GM18867 (cell line): Measurements from ENCODE around the gene PRPF31.

Source experiments
- ATAC-seq: cut with Tn5 transposase; IDR thresholded peaks from one replicate; pipeline ENCODE4 v1.9.1; 2021; ENCODE audit warnings: mild to moderate bottlenecking, moderate library complexity; ENCODE audit not compliant: unreplicated experiment

PRPF31 gene

DNA sequence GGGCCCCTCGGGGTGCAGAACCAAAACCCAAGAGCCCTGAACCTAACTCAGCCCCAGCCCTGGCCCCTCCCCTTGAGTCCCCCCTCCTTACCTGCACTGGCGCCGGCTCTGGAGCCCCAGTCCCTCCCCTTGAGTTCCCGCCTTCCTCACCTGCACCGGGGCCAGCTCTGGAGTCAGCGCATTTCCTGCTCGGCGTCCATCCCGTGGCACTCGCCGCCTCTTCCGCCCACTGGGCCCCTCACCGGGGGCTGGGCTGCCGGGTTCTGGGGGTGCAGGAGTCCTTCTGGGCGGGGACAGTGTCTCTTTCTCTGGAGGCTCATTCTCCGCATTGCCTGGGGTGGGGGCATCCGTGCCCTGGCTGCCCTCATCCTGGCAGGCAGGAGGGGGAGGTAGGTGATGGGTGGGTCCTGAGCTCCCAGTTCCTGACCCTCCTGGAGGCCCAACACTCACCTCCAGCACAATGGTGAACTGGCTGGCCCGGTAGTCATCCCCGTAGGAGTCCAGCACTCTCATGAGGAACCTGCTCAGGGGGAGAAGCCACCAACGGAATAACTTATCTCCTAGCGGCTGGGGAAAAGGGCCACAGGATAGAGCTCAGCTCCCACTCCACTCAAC, 7.6 kb upstream of the PRPF31 start:
- no peak for ATAC-seq

DNA sequence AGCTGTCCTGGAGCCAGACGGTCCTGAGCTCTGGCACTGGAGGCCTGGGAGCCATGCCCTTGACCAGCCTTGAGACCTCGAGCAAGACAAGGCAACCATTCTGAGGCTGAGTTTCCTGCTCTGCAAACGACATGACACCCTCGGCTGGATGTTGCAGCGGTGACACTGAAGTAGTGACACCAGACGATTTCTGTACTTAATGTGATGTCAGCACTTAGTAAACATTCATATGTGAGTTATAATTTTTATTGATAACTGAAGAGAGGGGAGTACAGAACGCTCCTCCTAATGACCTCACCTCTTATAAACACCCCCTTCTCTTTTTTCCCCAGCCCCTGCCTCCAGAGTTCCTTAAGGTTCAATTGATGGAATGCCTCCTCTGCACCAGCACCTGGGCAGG, 7.1 kb upstream of the PRPF31 start:
- no peak for ATAC-seq

DNA sequence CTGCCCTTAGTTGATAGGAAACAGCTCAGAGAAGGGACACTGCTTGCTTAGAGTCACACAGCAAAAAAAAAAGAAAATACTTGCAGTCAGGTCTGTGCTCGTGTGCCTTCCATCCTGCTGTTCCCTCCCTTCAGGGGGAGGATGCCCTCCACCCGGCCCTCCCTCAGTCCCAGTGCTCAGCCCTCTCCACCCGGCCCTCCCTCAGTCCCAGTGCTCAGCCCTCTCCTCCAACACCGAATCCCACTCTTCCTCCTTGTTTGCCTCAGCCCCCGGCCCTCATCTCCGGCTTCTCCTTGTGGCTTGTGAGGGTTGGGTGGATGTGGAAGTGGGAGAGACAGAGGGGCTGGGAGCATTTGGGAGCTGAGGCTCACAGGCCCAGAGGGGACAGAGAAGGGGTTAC, 5.9 kb upstream of the PRPF31 start:
- ATAC-seq, result no peak

DNA sequence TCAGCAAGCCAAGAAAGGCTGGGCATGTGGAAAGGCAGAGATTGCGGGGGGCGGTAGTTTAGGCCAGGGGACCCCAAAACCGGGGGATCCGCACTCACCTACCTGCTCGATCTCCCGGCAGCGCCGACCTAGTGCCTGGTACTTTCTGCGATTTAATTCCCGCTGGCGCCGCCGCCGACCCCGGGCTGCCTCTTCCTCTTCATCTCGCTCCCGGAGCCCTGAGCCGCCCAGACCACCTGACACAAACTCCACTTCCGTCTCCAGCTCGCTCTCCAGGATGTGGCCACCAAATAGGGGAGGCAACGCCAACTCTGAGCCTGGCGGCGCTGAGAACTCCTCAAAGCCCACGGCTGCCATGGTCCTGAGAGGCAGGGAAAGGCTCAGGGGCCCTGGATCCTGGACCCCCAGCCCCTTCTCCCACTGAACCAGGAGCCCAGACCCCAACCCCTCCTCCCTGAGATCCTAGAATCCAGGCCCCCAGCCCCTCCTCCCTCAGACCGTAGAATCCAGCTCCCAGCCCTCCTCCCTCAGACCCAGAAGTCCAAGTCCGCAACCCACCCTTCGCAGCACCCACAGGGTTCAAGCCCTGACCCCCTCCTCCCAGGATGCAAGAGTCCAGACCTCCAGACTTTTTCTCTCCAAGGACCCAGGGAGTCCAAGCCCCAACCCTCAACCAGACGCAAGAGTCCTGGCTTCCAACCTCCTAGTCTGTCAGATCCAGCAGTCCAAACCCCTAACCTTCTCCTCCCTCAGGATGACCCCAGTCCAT, 1.0 kb upstream of the PRPF31 start:
- no peak for ATAC-seq

DNA sequence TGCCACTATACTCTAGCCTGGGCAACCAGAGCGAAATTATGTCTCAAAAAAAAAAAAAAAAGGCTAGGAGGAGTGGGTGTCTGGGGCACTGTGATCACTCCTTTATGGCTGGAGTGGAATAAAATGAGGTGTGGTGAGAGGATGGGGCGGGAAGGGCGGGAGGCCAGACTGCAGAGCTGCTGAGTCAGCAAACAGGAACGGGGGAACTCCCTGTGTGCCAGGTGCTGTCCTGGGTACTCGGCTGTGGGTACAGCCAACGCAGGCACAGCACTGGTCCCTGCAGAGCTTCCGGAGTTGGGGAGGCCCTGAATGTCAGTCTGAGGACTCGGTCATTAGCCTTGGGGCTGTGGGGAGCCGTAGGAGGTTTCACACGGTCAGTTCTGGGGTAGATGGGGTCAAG, 5.7 kb downstream of the PRPF31 start:
- no peak for ATAC-seq

DNA sequence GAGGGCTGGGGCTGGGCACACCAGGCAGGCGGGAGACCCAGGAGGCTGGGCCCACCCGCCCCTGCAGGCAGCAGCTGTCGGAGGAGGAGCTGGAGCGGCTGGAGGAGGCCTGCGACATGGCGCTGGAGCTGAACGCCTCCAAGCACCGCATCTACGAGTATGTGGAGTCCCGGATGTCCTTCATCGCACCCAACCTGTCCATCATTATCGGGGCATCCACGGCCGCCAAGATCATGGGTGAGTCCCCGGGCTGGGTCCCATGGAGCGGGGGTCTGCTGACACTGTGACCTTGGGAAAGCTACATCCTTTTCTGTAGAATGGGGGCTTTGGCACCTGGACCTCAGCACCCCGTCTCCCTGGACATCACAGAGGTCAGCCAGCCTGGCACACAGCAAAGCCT, 8.1 kb downstream of the PRPF31 start:
- no peak for ATAC-seq

DNA sequence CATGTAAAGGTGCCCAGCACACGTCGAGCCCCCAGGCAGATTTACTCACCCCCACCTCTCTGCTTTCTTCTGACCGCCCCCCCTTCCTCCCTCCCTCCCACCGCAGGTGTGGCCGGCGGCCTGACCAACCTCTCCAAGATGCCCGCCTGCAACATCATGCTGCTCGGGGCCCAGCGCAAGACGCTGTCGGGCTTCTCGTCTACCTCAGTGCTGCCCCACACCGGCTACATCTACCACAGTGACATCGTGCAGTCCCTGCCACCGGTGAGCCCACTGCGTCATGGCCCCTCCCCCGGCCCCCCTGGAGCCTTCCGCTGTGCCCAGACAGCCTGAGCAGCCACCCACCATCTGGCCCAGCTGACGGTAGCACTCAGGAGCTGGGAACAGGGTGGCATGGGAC, 8.8 kb downstream of the PRPF31 start:
- ATAC-seq, result no peak

DNA sequence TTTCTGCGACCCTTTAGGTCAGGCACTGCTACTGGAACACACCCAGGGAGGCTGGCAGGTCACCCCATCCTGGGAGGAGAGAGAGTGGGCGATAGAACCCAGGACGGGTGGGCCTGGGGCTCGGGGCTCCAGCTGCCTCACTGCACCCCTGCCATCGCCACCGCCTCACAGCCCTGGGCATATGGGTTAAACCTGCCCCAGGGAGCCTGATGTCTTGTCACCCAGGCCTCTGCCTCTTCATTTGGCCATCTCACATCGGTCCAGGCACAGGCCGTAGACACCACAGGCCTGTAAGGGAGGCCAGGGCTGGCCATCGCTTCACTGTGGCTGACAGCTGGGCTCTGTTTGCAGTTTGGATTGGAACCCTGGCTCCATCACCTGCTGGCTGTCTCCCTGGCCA, 10.2 kb downstream of the PRPF31 start:
- ATAC-seq, result no peak

DNA sequence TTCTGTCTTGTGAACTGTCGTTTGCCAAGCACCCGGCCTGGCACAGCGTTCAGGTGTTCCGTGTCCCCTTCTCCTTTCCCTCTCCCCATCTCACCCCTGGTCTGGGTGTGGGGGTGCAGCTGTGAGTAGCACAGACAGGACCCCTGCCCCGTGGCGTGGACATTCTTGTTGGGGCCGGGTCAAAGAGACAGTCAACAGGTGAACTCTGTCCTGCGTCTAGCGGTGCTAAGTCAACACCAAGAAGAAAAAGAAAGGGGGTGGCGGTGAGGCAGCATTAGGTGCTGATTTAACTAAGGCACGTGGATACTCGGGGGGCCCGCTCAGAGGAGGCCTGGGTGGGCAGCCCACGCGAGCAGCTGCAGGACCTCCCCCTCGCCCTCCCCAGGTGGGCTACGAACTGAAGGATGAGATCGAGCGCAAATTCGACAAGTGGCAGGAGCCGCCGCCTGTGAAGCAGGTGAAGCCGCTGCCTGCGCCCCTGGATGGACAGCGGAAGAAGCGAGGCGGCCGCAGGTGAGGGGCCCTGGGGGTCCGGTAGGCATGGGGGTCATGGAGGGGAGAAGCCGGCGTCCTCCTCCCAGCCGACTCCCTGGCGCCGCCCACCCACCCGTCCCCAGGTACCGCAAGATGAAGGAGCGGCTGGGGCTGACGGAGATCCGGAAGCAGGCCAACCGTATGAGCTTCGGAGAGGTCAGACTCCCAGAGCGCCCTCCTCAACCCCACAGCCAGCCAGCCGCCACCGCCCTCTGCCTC, 12.3 kb downstream of the PRPF31 start:
- no peak for ATAC-seq

DNA sequence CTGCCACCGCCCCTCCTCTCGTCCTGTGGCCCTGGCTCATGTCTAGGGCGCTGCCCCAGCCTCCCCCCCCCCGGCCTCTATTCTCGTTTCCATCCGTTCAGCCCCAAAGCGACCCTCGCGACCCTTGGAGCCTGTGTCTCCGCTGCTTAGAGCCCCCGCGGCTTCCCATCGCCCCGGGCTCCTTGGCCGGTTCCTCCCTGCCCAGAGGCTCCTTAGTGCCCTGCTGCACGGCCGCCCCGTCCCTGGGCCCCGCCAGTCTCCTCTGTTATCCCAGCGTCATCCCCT, 12.8 kb downstream of the PRPF31 start:
- no peak for ATAC-seq

DNA sequence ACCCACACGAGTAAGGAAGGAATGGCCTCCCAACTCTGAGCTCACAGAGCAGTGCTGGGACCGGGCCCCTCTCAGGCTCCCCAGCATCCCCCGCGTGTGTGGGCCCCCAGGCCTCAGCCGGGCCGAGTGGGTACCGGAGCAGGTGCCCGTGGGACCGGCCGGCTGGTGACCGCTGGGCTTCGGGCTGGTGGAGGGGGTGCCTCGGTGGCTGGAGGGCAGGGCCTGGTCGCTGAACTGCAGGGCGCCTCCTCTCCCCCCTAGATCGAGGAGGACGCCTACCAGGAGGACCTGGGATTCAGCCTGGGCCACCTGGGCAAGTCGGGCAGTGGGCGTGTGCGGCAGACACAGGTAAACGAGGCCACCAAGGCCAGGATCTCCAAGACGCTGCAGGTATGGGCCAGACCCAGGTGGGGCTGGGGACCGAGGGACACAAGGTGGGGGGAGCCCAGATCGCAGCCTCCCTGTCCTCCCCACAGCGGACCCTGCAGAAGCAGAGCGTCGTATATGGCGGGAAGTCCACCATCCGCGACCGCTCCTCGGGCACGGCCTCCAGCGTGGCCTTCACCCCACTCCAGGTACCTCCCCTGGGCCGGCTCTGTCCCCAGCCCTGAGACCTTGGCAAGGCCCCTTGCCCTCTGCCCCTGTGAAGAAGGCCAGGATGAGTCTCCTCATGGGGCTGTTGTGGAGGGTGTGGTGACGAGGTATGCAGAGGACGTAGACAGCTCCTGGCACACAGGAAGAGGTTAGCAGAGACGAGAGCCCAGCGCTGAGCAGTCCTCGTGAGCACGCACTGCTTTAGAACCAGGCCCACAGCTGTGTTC, 13.5 kb downstream of the PRPF31 start:
- ATAC-seq, result no peak

DNA sequence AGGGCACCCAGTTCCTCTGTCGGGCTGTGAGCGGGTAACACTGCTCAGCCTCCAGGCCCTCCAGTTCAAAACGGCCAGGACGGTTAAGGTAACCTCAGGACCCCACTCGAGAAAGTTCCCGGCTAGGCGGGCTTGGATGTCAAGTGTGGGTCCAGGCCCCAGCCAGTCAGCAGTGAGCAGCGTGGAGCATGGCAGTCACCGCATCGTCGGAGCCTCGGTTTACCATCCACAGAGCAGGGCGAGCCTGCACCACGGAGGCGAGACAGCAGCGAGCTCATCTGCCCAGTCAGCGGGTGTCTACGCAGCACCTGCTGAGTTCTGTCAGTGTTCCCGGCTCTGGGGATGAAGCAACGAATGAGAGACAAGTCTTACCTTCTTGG, 14.1 kb downstream of the PRPF31 start:
- no peak for ATAC-seq

DNA sequence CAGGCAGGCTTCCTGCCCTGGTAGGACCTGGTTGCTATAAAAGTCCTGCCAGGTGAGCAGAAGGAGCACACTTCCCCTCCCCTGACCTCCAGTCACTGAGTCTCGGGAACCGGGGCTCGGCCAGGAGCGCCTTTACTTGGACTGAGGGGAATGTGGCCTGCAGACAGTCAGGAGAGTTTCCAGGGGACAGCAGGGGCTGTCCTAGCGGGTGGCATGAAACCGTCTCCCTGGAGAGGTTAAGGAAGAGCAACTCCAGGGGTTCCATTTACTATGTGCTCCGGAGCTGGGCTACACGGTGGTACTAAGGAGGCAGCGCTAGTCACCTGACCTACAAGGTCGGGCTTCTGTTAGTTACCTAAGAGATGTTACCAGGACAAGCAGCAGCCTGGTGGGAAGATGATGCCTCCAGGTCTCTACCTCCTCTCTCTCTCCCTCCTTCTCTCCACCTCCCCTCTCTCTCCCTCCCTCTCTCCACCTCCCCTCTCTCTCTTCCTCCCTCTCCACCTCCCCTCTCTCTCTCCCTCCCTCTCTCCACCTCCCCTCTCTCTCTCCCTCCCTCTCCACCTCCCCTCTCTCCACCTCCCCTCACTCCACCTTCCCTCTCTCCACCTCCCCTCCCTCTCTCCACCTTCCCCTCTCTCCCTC, 17.9 kb downstream of the PRPF31 start:
- ATAC-seq, result no peak

DNA sequence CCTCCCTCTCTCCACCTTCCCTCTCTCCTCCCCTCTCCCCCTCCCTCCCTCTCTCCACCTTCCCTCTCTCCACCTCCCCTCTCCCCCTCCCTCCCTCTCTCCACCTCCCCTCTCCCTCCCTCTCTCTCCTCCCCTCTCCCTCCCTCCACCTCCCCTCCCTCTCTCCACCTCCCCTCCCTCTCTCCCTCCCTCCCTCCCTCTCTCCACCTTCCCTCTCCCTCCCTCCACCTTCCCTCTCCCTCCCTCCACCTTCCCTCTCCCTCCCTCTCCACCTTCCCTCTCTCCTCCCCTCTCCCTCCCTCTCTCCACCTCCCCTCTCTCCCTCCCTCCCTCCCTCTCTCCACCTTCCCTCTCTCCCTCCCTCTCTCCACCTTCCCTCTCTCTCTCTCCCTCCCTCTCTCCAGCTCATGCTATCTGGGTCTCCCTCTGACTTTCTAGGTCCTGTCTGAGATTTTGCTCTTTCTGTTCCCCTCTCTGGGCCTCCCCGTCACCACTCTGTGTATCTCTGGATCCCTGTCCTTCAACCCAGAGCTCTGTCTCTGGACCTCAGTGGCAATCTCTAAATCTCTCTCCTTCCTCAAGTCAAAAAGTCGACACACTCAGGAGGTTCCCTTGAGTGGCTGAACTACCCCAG, 18.5 kb downstream of the PRPF31 start:
- no peak for ATAC-seq

DNA sequence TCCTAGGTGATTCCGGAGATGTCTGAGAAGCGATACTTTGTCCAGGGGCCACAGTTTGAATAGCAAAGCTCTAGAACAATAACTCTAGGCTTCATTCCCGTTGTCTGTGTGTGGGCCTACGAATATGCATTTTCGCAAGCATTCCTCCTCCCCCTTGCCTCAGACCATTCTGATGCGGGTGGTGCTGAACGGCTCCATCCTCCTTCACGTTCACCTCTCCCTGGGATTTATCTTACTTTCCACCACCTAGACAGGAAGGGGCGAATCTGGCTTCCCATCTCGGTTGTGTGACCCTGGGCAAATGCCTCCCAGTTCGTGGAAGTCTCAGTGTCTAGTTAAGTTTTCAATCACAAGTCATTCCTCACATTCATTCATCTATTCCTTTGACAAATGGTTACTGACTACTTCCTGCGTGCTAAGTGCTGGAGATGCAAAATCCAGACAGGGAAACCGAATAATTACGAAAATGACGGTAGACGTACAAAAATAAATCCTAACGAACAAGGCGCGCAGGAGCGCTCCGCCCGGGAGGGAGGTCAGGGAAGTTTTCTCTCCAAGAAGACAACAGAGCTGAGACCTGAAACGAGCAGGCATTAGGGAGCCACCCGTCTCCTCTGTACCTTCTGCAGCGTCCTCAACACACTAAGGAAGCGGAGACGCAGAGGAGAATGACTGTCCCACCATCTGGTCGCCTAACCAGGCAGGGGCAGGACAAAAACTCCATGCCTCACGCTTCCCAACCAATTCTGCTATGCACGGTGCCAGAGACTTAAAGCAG, 20.7 kb downstream of the PRPF31 start:
- ATAC-seq, result no peak

DNA sequence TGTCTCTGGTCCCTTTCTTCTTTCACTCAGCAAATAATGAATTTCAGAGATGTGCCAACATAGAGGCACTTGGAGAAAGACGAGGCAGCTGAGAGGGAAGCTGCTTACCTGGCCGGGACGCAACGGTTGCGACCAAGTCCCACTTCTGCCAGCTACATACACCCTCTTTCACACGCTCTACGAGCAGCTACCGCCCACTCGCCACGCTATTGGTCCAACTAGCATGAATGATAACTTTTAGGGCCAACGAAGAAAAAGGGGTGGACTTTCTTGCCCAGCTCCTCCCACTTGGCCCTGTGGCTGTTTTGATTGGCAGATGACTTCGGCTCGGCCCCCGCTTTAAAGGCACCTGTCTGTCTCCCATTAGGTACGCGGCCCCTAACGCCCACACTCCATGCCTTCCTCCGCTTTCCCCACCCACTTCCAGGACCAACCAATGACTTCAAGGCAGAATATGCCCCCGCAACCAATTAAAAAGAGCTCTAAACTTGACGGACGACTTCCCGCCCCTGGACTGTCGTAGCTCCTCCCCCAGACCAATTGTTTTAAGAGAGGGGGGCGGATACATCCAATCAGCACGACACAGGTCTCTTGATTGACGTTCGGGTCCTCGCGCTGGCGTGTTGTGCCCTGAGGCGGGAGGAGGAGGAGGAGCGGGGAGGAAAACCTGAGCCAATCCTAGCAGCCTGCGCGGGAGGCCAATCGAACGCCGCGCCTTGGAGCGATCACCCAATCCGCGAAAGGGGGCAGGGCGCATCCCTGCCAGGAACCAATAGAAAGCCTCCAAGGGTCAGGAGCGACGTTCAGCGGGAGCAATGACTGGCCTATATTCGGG, 21.5 kb downstream of the PRPF31 start:
- peak; percentile 75 for ATAC-seq

DNA sequence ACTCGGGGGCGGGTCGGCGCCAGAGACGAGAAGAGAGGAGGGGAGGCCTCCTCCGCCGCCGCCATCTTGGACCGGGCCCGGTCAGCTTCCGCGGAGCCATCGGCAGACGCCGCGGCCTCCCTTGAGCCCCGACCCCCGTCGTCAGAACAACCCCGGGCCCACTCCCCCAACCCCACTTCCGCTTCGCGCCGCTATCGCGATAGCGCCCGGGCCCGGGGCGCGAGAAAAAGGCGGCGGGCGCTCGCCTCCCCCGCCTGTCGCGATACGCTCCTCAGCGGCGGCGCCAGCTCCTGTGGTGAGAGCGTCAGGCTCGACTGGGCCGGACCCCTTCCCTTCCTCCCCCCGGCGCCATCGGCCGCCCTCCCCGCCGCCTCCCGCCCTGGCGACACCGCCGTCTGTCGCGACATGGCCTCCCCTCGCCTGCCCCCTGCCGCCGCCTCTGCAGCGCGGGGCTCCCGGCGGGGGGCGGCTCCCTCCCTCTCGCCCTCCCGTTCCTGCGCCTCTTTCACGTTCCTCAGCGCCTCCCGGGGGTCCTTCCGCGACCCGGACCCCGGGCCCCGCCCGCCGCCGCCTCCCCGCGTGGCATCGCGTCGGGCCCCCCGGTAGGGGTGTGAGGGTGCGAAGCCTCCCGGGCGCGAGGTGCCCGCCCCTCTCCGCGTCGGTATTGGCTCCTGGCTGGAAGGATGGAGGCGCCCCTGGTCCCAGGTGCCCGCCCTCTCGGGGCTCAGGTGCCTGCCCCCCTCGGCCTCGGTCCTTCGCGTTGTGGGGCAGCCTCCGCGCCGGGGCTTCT, 22.3 kb downstream of the PRPF31 start, which contains the start of gene CNOT3:
Gene CNOT3 (plus strand): TSS at position 64 of the 790 bp plus-strand sequence. CDS start 5,217 bp downstream, outside the sequence.
- no peak for ATAC-seq
